ENCODE data around the gene NFIB. TPM values are rescaled to one million over a fixed set of nuclear protein-coding genes. Genes with fewer than 3 reads are reported as not detected.

NFIB gene
- total and polyA plus RNA-seq, 2 of the 13 experiments (the other 11 are each of a cell fraction or from before 2014, with no cell fraction given) = 0.98 to 4.6 TPM

GRCh38 chr9:14213504-14213903 lies 100.4 kb downstream of the NFIB start:
- Histone ChIP-seq H3K27ac (ENCODE audit: extremely low read length, insufficient read depth, low read length) (no peak overlapping the region), H3K9ac (ENCODE audit: insufficient read depth, low read depth, low read length) (no peak overlapping the region), H4K20me1 (ENCODE audit: insufficient read depth, low read length) (no peaks in the 10 kb centered on the region), H3K9me3 (ENCODE audit: low read length) (no peaks in the 10 kb centered on the region), H3K4me2 (ENCODE audit: low read depth, low read length) (peak overlapping the region; percentile 51), H3K4me3 (replicated peaks in 1 of 3; ENCODE audit: insufficient read depth in 1 of 3, low read depth in 2 of 3, low read length in 3 of 3) (no peak overlapping the region), H2AFZ (ENCODE audit: low read length) (no peak overlapping the region), H3K79me2 (ENCODE audit: insufficient read depth, low read length) (no peaks in the 10 kb centered on the region), H3K4me1 (ENCODE audit: insufficient read depth, low read length) (peaks cover 15% of the 10 kb centered on the region), H3K27me3 (ENCODE audit: control insufficient read depth in 1 of 2, insufficient read depth in 2 of 2, low read length in 2 of 2) (no peaks in the 10 kb centered on the region), H3K36me3 (replicated peaks in 1 of 2; ENCODE audit: control insufficient read depth in 1 of 2, insufficient read depth in 2 of 2, low read length in 2 of 2) (no peaks in the 10 kb centered on the region)
- ChIA-PET CTCF (ENCODE audit: low intra/inter-chr PET ratio, low total read pairs) (no interaction called here), POLR2A (interaction anchor here (0.6 kb wide), 1 partner anchor 101 kb away, joined by 3 read pairs; the partner anchor contains the start of gene NFIB)
- intact Hi-C loops (cut with micrococcal nuclease; ENCODE audit: unreplicated experiment) = no loop called here
- WGBS (ENCODE audit: low lambda C conversion rate) = no CpG with 5 or more reads among the region's 2 CpGs
- DNase-seq (ENCODE audit: low spot score) (peak; percentile 39), FAIRE-seq (no peak), ATAC-seq (peak; percentile 90)
- in situ Hi-C loops (cut with HindIII; ENCODE audit: extremely low pct_ligation_motif_present, low pct_unique_long_range_greater_than_20kb) = no loop called here
- no TSS peak for BruUV-seq (replicated peaks)
- TF ChIP-seq SUZ12 (IDR thresholded peaks at IDR 0.05; ENCODE audit: low read depth, low read length) (0 out of 2 replicates have a peak, but pooled peaks have one; percentile 8), ATAD3A (CRISPR knock-in tag; IDR thresholded peaks at IDR 0.05) (no peak), ARID4A (CRISPR knock-in tag; IDR thresholded peaks at IDR 0.05; ENCODE audit: borderline replicate concordance) (no peak), HNF4A (CRISPR knock-in tag; IDR thresholded peaks at IDR 0.05) (peak; percentile 48)
- TF ChIP-seq, protein P1, sequence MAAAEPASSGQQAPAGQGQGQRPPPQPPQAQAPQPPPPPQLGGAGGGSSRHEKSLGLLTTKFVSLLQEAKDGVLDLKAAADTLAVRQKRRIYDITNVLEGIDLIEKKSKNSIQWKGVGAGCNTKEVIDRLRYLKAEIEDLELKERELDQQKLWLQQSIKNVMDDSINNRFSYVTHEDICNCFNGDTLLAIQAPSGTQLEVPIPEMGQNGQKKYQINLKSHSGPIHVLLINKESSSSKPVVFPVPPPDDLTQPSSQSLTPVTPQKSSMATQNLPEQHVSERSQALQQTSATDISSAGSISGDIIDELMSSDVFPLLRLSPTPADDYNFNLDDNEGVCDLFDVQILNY (CRISPR knock-in tag; conservative IDR thresholded peaks at IDR 0.05) = no peak

Data from HepG2 (cell line).